ENCODE measurements around the gene CLIC6.

Gene CLIC6

GRCh38 chr21:34668803-34669148 is at the start of gene CLIC6:
CLIC6 (plus strand) TSS chr21:34668994; CDS start chr21:34669389, 395 bp downstream.
- FAIRE-seq: no peak

- no peak for FAIRE-seq
Observed at GRCh38 chr21:34619841-34620665, 48.7 kb upstream of the CLIC6 start.

DNA sequence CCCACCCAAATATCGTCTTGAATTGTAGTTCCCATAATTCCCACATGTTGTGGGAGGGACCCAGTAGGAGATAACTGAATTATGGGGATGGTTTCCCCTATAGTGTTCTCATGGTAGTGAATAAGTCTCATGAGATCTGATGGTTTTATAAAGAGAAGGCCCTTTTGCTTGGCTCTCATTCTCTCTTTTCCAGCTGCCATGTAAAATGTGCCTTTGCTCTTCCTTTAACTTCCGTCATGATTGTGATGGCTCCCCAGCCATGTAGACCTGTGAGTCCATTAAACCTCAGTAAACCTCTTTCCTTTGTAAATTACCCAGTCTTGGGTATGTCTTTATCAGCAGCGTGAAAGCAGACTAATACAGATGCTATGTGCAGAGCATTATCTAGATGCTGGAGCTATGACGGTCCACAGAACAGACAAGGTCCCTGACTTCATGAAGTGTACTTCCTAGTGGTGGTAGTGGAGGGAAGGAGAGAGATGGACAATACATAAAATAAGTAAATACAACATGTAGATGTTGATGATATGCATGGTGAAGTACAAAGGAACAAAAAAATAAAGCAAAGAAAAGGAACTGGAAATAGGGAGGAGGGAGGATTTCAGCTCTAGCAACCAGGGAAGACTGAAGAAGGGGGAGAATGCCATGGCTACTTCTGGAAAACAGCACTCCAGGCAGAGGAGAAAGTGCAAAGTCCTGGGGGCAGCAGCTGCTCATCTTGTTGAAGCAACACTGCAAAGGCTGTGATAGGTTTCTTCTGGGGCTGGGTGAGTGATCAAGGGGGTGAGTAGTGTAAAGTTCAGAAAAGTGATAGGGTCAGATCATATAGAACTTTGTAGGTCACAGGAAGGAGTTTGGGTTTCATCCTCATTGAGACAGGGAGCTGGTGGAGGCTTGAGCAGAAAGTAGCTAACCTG is 47.1 kb upstream of the CLIC6 start:
- no peak for FAIRE-seq

DNA sequence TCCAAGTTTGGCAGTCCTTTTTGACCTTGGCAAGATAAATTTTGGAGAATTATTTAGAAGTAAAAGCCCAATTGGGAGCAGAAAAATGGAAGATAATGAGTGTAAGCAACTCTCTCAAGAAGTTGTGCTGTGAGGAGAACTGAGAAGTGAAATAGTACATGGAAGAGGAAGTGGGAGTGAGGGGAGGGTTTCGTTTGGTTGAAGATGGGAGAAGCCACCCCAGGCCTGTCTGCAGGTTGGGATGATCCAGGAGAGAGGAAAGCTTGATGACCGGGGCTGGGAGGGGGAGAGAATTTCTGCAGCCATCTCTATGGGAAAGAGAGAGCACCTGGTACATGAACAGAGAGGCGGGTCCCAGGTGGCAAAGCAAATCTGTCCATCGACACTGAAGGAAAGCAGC is 45.3 kb upstream of the CLIC6 start:
- no peak for FAIRE-seq

DNA sequence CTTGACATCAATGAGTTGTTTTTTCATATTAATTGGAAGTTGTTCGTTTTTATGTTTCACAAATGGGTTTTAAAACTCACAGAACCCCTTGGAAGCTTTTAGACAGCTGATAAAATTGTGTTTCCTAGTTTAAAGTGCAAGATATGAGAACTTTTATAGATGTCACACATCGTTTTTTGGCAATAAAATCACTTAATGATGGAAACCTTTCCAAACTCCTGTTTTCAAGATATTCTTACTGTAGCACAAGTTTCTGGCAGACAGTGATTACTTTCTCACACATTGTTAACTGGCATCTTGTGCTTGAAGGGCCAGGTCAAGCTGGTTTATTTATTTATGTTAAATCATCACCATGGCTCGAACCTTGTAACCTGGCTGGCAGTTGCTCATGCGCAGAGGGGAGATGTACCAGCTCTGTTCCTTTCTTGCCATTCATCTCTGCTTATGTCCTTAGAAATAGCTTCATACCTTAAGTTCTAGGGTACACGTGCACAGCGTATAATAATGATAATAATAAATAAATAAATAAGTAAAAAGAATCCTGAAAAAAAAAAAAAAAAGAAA is 43.7 kb upstream of the CLIC6 start:
- FAIRE-seq: no peak

- no peak for FAIRE-seq
Observed at GRCh38 chr21:34626131-34626530, 42.7 kb upstream of the CLIC6 start.

- peak; percentile 78 for FAIRE-seq
Observed at GRCh38 chr21:34630536-34631143, 38.2 kb upstream of the CLIC6 start.

DNA sequence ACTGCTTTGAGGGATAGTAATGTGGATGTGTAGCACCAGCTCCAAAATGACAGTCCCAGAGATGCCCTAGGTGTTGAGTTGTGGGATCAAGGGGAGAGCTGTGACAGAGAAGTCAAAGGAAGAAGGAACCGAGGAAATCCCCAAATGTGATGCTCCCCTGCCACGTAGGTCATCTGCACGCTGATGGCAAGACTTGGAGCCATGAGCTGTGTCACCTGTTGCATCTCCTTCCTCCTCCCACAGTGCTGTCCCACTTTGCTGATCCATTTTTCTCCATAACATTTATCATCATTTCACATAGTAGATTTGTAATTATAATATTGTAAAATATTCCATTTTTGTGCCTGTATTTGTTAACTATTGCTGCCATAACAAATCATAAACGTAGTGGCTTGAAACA is 36.3 kb upstream of the CLIC6 start:
- FAIRE-seq: no peak

DNA sequence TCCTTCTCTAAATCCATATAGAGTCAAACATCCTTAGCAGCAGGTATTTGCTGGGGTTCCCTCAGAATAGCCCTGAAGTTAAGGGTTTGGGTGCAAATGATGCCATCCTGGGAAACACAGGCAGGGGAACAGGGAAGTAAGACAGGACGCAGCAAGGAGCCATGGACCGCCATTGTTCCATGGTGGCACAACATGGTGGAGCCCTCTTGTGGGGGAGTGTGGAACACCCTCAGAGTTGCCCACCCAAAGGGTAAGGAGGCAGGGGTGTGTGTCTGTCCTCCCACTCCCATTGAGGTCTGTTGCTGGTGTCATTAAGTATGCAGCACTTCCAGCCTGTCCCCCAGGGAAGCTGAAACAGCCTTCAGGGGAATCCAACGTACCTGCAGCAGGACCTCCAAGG is 33.5 kb upstream of the CLIC6 start:
- no peak for FAIRE-seq

GRCh38 chr21:34636961-34637360 is 31.8 kb upstream of the CLIC6 start:
- FAIRE-seq: no peak

- FAIRE-seq: no peak
Observed at GRCh38 chr21:34639250-34639649, 29.5 kb upstream of the CLIC6 start.

GRCh38 chr21:34639882-34640788 is 28.7 kb upstream of the CLIC6 start:
- FAIRE-seq: no peak

DNA sequence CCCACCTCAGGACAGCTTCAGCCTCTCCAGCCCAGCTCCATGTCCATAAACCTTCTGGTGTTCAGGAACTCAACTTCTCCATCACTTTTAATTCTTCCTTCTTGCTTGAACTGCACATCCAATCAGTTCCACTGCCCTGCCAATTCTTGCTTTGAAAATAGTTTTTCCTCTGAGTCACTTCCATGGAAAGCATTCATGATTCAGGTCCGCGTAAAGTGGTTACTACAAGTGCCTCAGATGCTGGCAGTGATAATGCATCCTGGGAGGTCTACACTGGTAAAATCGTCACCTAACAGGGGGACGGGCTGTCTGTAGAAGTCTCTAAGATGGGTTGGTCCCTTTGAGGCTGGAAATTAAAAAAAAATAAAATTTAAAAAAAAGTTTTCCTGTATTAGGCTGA is 27.9 kb upstream of the CLIC6 start:
- no peak for FAIRE-seq

GRCh38 chr21:34642211-34643075 is 26.4 kb upstream of the CLIC6 start:
- FAIRE-seq: no peak

- no peak for FAIRE-seq
Observed at GRCh38 chr21:34644825-34645224, 24.0 kb upstream of the CLIC6 start.

DNA sequence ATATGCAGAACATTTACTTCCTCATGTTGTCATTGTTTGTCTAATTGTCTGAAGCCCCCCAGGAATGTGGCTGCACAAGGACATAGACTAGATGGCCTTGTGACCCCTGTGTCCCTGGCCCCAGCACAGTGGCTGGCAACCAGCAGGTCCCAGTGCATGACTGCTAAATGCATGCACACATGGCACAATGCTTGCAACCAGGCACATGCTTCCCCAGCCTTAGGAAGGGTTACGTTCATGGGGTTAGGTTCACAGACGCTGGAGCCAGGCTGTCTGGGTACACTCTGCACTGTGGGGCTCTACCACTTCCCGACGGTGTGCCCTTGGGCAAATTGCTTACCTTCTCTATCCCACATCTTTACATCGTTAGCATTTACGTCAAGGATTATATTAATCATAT is 21.2 kb upstream of the CLIC6 start:
- FAIRE-seq: no peak

DNA sequence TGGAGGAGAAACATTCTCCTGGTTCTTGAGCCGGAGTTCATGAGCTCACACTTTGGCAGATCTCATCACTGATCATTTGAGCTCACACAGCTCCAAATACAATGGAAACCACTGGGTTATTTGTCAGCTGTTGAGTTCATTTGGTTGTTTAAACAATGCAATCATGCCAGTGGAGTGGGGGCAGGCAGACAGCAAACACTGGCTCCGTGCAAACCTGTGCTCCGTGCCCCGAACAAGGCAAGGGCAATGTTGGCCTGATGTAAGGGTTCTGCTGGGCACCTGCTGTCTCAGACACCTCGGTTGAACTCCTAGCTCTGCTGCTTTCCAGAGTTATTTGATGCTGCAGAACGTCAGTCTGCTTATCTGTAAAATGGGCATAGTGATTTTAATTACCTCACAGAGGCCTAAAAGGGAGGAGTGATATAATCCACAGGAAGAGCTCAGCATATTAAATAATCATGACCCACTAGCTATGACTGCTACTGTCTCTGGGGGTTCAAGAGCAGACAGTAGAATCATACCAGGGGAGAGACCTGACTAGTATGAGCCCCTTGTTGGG is 20.0 kb upstream of the CLIC6 start:
- no peak for FAIRE-seq

GRCh38 chr21:34649400-34649799 is 19.4 kb upstream of the CLIC6 start:
- FAIRE-seq: no peak

- FAIRE-seq: no peak
Observed at GRCh38 chr21:34650861-34651431, 17.8 kb upstream of the CLIC6 start.

- FAIRE-seq: no peak
Observed at GRCh38 chr21:34651642-34652041, 17.2 kb upstream of the CLIC6 start.

Data from G401.6 (cell line).